Measurements from ENCODE around the gene CACNB4. TPM values are rescaled to one million over a fixed set of nuclear protein-coding genes. Genes with fewer than 3 reads are reported as not detected.

Gene CACNB4
- total RNA-seq, 2 experiments from 2014 or later: 0.14 to 0.20 TPM

DNA sequence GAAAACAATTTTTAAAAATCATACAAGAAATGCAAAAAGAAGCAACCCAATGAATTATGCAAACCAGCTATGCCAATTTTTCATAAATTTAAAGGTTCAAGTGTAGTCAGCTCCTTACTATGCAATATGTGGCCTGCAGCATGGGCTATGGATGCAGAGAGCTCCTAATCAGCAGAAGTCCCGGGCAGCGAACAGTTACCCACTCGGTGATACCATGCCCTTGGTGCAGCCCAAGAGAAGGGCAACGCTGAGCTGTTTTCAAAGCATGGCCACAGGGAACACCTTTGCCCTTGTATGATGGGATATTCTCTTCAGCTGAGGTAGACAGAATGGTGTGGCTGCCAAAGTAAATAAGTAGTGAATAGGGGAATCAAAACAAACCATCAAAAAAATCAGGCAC, 253.4 kb downstream of the CACNB4 start:
- H3K27ac Mint-ChIP-seq: no peak overlapping the region
- H3K36me3 Mint-ChIP-seq (ENCODE audit: low read depth): no peaks in the 10 kb centered on the region
- H3K4me1 Mint-ChIP-seq (ENCODE audit: low read depth): no peaks in the 10 kb centered on the region
- H3K9me3 Mint-ChIP-seq: no peaks in the 10 kb centered on the region
- H3K27ac ChIP-seq (ENCODE audit: low read depth in 1 of 2, low read length in 2 of 2): no peak overlapping the region
- ChIA-PET POLR2A (no interaction called here), CTCF (interaction anchor here (1.1 kb wide), 1 partner anchor 39 kb away, joined by 3 read pairs; no protein-coding TSS in a partner anchor)
- H3K27me3 ChIP-seq (ENCODE audit: control insufficient read depth in 1 of 2, insufficient read depth in 2 of 2, low read length in 2 of 2): no peaks in the 10 kb centered on the region
- H3K4me1 ChIP-seq (ENCODE audit: insufficient read depth, low read length): no peaks in the 10 kb centered on the region
- no peaks in the 10 kb centered on the region for H3K9me3 ChIP-seq (ENCODE audit: control insufficient read depth in 1 of 2, insufficient read depth in 1 of 2, low read length in 2 of 2)
- TF ChIP-seq CTCF (IDR thresholded peaks at IDR 0.05): no peak
- no peak for ATAC-seq (ENCODE audit: poor library complexity)
- intact Hi-C loops (cut with DNase I, micrococcal nuclease): no loop called here
- H3K36me3 ChIP-seq (ENCODE audit: insufficient read depth, low read length): no peaks in the 10 kb centered on the region
- H3K4me3 Mint-ChIP-seq: no peak overlapping the region
- no peak for DNase-seq
- H3K4me3 ChIP-seq (ENCODE audit: low read length): no peak overlapping the region
- no peaks in the 10 kb centered on the region for H3K27me3 Mint-ChIP-seq

- CTCF ChIA-PET: no interaction called here
- no peaks in the 10 kb centered on the region for H3K4me1 Mint-ChIP-seq (ENCODE audit: low read depth)
- no peaks in the 10 kb centered on the region for H3K27me3 Mint-ChIP-seq
- POLR2A ChIA-PET: no interaction called here
- H3K27ac ChIP-seq (ENCODE audit: low read depth in 1 of 2, low read length in 2 of 2): no peak overlapping the region
- H3K36me3 Mint-ChIP-seq (ENCODE audit: low read depth): no peaks in the 10 kb centered on the region
- DNase-seq: no peak
- no peak for ATAC-seq (ENCODE audit: poor library complexity)
- no peaks in the 10 kb centered on the region for H3K27me3 ChIP-seq (ENCODE audit: control insufficient read depth in 1 of 2, insufficient read depth in 2 of 2, low read length in 2 of 2)
- H3K36me3 ChIP-seq (ENCODE audit: insufficient read depth, low read length): no peaks in the 10 kb centered on the region
- H3K4me3 ChIP-seq (ENCODE audit: low read length): no peak overlapping the region
- intact Hi-C loops (cut with DNase I, micrococcal nuclease): no loop called here
- no peaks in the 10 kb centered on the region for H3K9me3 Mint-ChIP-seq
- no peak overlapping the region for H3K4me3 Mint-ChIP-seq
- no peaks in the 10 kb centered on the region for H3K4me1 ChIP-seq (ENCODE audit: insufficient read depth, low read length)
- H3K9me3 ChIP-seq (ENCODE audit: control insufficient read depth in 1 of 2, insufficient read depth in 1 of 2, low read length in 2 of 2): no peaks in the 10 kb centered on the region
- TF ChIP-seq CTCF (IDR thresholded peaks at IDR 0.05): no peak
- H3K27ac Mint-ChIP-seq: no peak overlapping the region
Observed at GRCh38 chr2:151844211-151844896, 254.5 kb downstream of the CACNB4 start.

DNA sequence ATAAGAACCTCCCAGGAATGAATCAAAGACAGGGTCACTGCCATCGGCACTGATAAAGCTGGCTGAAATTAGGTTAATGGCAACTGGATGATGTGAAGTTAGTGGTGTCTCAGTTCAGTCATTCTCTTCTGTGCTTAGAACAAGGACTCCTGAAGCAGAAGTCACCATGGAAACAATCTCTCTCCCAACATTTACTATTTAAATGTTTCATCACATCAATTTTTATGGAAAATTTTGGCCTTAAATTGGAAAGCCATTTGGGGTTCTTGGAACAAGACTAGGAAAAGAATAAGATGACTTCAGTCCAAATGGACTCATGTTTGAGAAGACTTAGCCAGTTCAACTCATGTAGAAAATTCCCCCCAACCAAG, 255.2 kb downstream of the CACNB4 start:
- no peaks in the 10 kb centered on the region for H3K4me1 ChIP-seq (ENCODE audit: insufficient read depth, low read length)

More for the DNA sequence above, 255.2 kb downstream of the CACNB4 start:
- Histone ChIP-seq H3K9me3 (ENCODE audit: control insufficient read depth in 1 of 2, insufficient read depth in 1 of 2, low read length in 2 of 2) (no peaks in the 10 kb centered on the region), H3K36me3 (ENCODE audit: insufficient read depth, low read length) (no peaks in the 10 kb centered on the region), H3K27me3 (ENCODE audit: control insufficient read depth in 1 of 2, insufficient read depth in 2 of 2, low read length in 2 of 2) (no peaks in the 10 kb centered on the region), H3K27ac (ENCODE audit: low read depth in 1 of 2, low read length in 2 of 2) (no peak overlapping the region), H3K4me3 (ENCODE audit: low read length) (no peak overlapping the region)
- Mint-ChIP-seq H3K9me3 (no peaks in the 10 kb centered on the region), H3K36me3 (ENCODE audit: low read depth) (no peaks in the 10 kb centered on the region), H3K27ac (no peak overlapping the region), H3K4me1 (ENCODE audit: low read depth) (no peaks in the 10 kb centered on the region), H3K27me3 (no peaks in the 10 kb centered on the region), H3K4me3 (no peak overlapping the region)
- TF ChIP-seq CTCF (IDR thresholded peaks at IDR 0.05): no peak
- POLR2A ChIA-PET: no interaction called here
- no peak for ATAC-seq (ENCODE audit: poor library complexity)
- no peak for DNase-seq
- CTCF ChIA-PET: no interaction called here
- intact Hi-C loops (cut with DNase I, micrococcal nuclease): no loop called here

Data from CD4-positive, alpha-beta T cell (primary cell).